GM12891 (cell line): ENCODE measurements around the gene PIGU.

Source experiments
- DNase-seq: peaks from one replicate; pipeline ENCODE4 v3.0.0; 2011; ENCODE audit warnings: low spot score; ENCODE audit not compliant: insufficient read length
- FAIRE-seq: peaks from 2 replicates; lab custom pipeline; 2011; peaks lifted over from hg19 to GRCh38; lab: Jason Lieb, UNC
- PAX5 ChIP-seq: IDR thresholded peaks from 2 replicates; pipeline ENCODE4 v1.6.1; 2011; ENCODE audit warnings: low read length, moderate library complexity, mild to moderate bottlenecking; ENCODE audit not compliant: insufficient read depth, severe bottlenecking
- POLR2A ChIP-seq: IDR thresholded peaks from 2 replicates; pipeline ENCODE4 v1.6.1; 2011; ENCODE audit warnings: low read depth, low read length, control low read depth
- POLR2AphosphoS5 ChIP-seq: IDR thresholded peaks from 2 replicates; pipeline ENCODE4 v1.6.1; 2011; ENCODE audit warnings: low read depth, low read length, control low read depth
- POU2F2 ChIP-seq: IDR thresholded peaks from 2 replicates; pipeline ENCODE4 v1.6.1; 2011; ENCODE audit warnings: low read depth, mild to moderate bottlenecking, control low read depth, low read length, moderate library complexity
- SPI1 ChIP-seq: IDR thresholded peaks from 2 replicates; pipeline ENCODE4 v1.6.1; 2011; ENCODE audit warnings: low read depth, low read length, control low read depth
- TAF1 ChIP-seq: IDR thresholded peaks from 2 replicates; pipeline ENCODE4 v1.6.1; 2011; ENCODE audit warnings: low read depth, low read length, control low read depth

Gene PIGU

GRCh38 chr20:34546751-34547181, 130.1 kb downstream of the PIGU start:
- FAIRE-seq, result no peak
- DNase-seq, result no peak
- no peak for TF ChIP-seq POU2F2
- no peak for TF ChIP-seq SPI1
- no peak for TF ChIP-seq POLR2A
- TF ChIP-seq TAF1, result no peak
- no peak for TF ChIP-seq POLR2AphosphoS5
- TF ChIP-seq PAX5, result no peak

DNA sequence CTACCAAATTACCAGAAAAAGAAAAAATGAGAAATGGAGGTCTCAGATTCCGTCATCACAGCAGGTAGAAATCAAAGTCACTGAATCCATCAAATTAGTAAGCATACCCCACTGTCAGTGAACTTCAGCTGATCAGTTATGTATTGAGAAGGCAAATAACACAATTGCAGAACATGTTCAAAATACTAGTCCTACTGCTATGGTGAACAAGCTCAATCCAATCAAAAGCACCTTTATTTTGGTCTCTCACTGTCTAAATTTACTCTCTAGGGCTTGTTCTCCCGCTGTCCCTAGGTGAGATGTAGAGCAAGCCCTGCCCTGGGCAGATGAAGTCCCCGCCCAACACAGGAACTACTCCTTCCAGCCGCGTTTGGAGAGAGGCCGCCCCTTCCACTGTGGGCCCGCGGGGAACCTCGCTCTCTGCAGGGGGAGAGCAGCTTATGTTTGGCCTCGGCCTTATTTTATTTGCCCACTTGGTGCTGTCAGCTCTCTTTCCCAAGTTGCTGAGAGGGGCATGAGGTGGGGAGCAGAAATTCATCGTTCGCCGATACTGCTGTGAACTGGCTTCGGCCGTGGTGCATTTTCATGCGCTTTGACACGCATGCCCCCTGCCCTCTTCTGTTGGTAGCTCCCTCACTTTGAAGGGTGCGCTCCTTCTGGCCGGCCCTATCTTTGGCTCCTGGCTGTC, 132.6 kb downstream of the PIGU start:
- no peak for FAIRE-seq
- no peak for DNase-seq
- TF ChIP-seq TAF1, result no peak
- no peak for TF ChIP-seq SPI1
- TF ChIP-seq POLR2A, result no peak
- TF ChIP-seq POU2F2, result no peak

GRCh38 chr20:34543463-34544056, 133.3 kb downstream of the PIGU start:
- TF ChIP-seq POU2F2 (no peak), TAF1 (no peak), SPI1 (no peak), PAX5 (no peak), POLR2AphosphoS5 (no peak), POLR2A (no peak)
- DNase-seq (no peak), FAIRE-seq (no peak)

DNA sequence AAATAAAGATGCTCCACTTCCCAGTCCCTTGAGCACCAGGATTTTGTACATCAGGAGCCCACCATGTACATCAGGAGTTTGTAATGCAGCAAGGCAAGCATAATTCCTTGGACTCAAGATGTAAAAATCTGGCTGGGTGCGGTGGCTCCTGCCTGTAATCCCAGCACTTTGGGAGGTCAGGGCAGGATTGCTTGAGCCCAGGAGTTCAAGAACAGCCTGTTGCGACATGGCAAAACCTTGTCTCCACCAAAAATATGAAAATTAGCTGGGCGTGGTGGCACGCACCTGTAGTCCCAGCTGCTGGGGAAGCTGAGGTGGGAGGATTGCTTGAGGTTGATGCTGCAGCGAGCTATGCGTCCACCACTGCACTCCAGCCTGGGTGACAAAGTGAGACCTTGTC, 134.5 kb downstream of the PIGU start:
- DNase-seq, result no peak
- FAIRE-seq, result no peak
- TF ChIP-seq POLR2A (no peak), PAX5 (no peak), SPI1 (no peak), POU2F2 (no peak), POLR2AphosphoS5 (no peak), TAF1 (no peak)

DNA sequence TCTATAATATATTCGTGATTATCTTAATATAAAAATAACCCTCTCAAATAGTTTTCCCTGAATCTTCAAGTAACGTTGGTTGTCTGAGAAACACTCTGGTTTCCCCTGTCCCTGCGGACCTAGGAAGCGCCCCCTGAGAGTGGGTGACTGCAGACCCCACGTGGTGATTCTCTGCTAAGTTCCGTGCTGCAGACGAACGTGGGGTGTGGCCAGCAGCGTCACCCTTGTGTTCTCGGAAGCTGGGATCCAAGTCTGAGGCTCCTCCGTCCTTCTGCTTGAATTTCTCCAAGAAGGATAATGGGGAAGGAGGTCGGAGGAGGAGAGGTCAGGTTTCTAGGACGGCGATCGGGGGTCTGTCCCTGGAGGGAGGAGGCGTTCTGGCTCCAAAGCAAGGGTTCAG, 135.0 kb downstream of the PIGU start:
- TF ChIP-seq POU2F2 (no peak), TAF1 (no peak), POLR2AphosphoS5 (no peak), POLR2A (no peak), SPI1 (no peak), PAX5 (no peak)
- FAIRE-seq, result no peak
- DNase-seq, result no peak

DNA sequence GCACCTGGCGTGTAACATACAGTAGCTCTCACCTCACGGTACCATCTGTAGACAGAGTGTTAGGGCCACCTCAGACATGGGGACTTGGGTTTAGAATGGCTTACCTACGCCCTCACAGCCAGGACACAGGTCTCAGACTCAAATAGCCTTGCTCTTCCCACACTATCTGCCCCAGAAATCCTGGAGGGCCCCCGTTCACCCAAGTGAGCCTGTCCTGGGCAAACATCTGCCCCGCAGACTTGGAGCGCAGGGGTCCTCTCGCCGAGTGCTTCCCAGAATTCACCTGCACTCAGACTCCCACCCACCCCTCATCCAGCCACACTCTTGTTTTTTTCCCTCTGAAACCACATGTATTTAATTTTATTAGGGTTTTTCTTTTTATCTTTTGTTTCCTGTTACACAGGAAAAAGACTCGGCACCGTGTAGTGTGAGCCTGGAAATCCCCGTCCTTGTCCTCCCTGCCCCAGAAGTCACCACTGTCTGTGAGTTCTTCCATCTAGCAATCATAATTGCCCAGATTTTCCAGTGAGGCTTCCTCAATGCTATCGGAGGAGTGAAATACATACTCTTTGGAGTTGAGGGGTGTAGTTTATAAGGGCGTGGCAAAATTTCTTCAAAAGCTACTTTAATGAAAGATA, 135.5 kb downstream of the PIGU start:
- DNase-seq, result no peak
- no peak for FAIRE-seq
- TF ChIP-seq POLR2A (no peak), PAX5 (no peak), SPI1 (no peak), POU2F2 (no peak), POLR2AphosphoS5 (no peak), TAF1 (no peak)

DNA sequence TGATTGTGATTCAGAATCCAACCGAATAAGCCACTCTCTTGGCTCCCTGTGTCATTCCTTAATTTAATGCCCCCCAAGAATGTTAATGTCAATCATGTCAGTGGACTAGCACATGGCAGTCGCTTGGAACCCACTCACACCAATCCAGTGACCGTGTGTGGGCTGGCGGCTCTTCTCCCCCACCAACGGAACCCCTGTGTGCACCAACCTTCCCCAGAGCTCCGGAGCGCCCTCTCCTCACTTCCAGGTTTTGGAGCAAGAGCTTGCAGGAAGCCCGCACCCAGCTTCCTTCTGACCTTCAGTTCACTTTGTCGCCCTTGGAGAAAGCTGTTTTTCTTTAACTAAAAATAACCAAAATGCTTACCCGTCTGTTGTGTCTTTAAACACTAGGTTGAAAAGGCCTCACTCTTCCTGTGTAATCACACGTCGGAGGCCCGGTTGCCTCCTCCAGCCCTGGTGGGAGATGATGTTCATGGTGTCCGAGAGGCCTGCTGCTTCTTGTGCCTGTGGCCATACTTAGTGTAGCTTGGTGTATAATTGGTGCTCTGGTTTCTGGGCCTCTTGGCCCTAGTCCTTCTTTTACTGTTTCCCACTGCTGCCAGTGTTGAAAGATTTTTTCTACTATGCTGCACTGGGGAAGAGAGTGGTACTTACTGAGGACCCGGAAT, 136.2 kb downstream of the PIGU start:
- FAIRE-seq (no peak), DNase-seq (no peak)
- TF ChIP-seq TAF1 (no peak), POLR2A (no peak), PAX5 (no peak), SPI1 (no peak), POU2F2 (no peak), POLR2AphosphoS5 (no peak)

DNA sequence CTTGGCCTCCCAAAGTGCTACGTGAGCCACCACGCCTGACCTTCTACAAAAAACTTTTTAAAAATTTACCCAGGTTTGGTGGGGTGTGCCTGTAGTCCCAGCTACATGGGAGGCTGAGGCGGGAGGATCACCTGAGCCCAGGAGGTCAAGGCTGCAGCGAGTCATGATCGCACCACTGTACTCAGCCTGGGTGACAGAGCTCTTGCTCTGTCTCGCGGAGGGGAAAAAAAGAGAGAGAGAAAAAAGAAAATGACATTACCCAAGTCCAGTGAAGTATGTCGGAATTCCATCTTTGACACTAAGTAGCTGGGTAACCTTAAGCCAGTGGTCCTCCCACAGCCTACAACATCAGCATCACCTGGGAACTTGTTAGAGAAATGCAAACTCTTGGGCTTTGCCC, 137.1 kb downstream of the PIGU start:
- FAIRE-seq, result no peak
- TF ChIP-seq SPI1 (no peak), TAF1 (no peak), POU2F2 (no peak), POLR2A (no peak), PAX5 (no peak), POLR2AphosphoS5 (no peak)
- no peak for DNase-seq

DNA sequence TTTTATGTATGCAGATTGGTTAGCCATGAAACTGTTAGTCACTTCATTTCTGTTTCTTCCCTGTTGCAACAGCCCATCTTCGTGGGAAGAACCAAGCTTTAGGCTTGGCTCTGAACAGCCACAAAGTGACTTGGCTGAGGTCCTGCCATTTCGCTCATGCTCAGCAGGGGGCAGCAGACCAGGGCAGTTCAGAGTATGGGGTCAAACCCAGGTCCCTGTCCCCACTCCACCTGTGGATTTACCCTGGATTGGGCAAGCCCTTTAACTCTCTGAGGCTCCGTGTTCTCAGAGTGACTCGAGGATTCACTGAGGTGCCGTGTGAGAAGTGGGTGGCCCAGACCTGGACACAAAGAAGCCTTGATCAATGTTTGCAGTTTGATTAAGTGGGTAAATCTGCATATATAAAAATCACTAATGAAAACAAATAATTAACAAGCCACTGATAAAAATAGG, 138.2 kb downstream of the PIGU start:
- peak; percentile 44 for DNase-seq
- TF ChIP-seq SPI1 (no peak), POLR2A (no peak), TAF1 (no peak), POU2F2 (no peak)
- FAIRE-seq, result peak; percentile 80

DNA sequence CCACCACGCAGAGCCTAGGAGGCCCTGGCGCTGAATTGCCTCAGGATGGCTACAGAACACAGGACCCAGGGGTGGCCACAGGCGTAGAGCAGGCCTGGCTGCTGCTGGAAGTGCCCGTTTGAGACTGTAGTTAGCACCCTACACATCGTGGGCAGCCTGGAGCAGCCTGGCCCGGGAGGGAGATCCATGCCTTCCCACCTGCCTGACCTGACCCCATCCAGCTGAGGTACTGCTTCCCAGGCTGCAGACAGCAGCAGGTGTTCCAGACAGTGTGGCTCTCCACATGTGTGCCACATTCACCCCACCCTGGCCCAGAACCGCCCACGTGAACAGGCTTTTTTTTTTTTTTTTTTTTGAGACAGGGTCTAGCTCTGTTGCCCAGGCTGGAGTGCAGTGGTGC, 139.2 kb downstream of the PIGU start:
- FAIRE-seq (no peak), DNase-seq (no peak)
- TF ChIP-seq PAX5, result no peak
- TF ChIP-seq SPI1, result no peak
- TF ChIP-seq POU2F2, result no peak
- TF ChIP-seq POLR2AphosphoS5, result no peak
- TF ChIP-seq TAF1, result no peak
- TF ChIP-seq POLR2A, result no peak
